Measurements from ENCODE around the gene RALGAPA2. TPM values are rescaled to one million over a fixed set of nuclear protein-coding genes. Genes with fewer than 3 reads are reported as not detected.

RALGAPA2 gene
- total RNA-seq, 1 donor from 2014 or later: 21.0 TPM

DNA sequence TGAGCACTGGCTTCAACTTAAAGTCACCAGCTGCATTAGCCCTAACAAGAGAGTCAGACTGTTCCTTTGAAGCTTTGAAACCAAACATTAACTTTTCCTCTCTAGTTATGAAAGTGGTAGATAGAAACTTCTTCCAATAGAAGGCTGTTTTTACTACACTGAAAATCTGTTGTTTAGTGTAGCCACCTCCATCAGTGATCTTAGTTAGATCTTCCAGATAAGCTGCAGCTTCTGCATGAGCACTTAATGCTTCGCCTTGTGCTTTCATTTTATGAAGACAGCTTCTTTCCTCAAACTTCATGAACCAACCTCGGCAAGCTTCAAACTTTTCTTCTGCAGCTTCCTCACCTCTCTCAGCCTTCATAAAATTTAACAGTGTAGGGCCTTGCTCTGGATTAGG lies 211.3 kb downstream of the RALGAPA2 start:
- H3K36me3 ChIP-seq: peaks cover 87% of the 10 kb centered on the region
- no peak for DNase-seq
- no peak overlapping the region for H3K27ac ChIP-seq (replicated peaks)
- H3K4me1 ChIP-seq: no peaks in the 10 kb centered on the region
- no peaks in the 10 kb centered on the region for H3K27me3 ChIP-seq (ENCODE audit: low read depth)
- no peaks in the 10 kb centered on the region for H3K9me3 ChIP-seq (replicated peaks)
- intact Hi-C loops (cut with micrococcal nuclease): no loop called here
- no peak overlapping the region for H3K4me3 ChIP-seq
- TF ChIP-seq, protein P1, sequence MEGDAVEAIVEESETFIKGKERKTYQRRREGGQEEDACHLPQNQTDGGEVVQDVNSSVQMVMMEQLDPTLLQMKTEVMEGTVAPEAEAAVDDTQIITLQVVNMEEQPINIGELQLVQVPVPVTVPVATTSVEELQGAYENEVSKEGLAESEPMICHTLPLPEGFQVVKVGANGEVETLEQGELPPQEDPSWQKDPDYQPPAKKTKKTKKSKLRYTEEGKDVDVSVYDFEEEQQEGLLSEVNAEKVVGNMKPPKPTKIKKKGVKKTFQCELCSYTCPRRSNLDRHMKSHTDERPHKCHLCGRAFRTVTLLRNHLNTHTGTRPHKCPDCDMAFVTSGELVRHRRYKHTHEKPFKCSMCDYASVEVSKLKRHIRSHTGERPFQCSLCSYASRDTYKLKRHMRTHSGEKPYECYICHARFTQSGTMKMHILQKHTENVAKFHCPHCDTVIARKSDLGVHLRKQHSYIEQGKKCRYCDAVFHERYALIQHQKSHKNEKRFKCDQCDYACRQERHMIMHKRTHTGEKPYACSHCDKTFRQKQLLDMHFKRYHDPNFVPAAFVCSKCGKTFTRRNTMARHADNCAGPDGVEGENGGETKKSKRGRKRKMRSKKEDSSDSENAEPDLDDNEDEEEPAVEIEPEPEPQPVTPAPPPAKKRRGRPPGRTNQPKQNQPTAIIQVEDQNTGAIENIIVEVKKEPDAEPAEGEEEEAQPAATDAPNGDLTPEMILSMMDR (IDR thresholded peaks at IDR 0.05; ENCODE audit: borderline replicate concordance): no peak

DNA sequence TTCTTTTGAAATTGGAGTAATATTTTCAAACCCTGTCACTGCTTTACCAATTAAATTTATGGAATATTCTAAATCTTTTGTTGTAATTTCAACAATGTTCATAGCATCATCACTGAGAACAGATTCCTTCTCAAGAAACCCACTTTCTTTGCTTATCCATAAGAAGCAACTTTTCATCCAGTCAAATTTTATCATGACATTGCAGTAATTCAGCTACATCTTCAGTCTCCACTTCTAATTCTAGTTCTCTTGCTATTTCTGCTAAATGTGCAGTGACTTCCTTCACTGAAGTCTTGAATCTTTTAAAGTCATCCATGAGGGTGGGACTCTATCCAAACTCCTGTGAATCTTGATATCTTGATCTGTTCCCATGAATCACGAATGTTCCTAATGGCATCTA lies 212.1 kb downstream of the RALGAPA2 start:
- DNase-seq: no peak
- intact Hi-C loops (cut with micrococcal nuclease): no loop called here
- TF ChIP-seq, protein P1 (IDR thresholded peaks at IDR 0.05; ENCODE audit: borderline replicate concordance): no peak
- Histone ChIP-seq H3K4me1 (no peaks in the 10 kb centered on the region), H3K27me3 (ENCODE audit: low read depth) (no peaks in the 10 kb centered on the region), H3K27ac (replicated peaks) (no peak overlapping the region), H3K36me3 (peaks cover 89% of the 10 kb centered on the region), H3K9me3 (replicated peaks) (no peaks in the 10 kb centered on the region), H3K4me3 (no peak overlapping the region)

DNA sequence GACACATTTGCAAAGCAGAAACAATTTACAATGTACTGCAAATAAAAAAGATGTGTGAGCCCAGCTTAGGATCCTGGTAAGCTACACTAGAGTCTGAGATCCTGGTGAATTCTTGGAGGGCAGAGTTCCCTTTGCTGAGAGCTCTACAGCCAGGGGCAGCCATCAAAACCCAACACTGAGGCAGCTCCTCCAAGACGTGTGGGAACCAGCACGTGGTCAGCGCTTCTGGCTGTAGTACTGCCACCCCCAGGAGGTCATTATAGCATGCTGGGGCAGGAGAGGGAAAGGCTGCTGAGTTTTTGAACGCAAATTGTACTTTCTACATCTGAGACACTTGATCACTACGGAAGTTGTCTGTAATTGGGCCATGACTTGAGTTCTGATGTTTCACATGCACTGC lies 213.0 kb downstream of the RALGAPA2 start:
- Histone ChIP-seq H3K4me3 (no peak overlapping the region), H3K9me3 (replicated peaks) (no peaks in the 10 kb centered on the region), H3K27me3 (ENCODE audit: low read depth) (no peaks in the 10 kb centered on the region), H3K27ac (replicated peaks) (no peak overlapping the region), H3K4me1 (no peaks in the 10 kb centered on the region), H3K36me3 (peaks cover 89% of the 10 kb centered on the region)
- intact Hi-C loops (cut with micrococcal nuclease): no loop called here
- TF ChIP-seq, protein P1 (IDR thresholded peaks at IDR 0.05; ENCODE audit: borderline replicate concordance): no peak
- DNase-seq: no peak

DNA sequence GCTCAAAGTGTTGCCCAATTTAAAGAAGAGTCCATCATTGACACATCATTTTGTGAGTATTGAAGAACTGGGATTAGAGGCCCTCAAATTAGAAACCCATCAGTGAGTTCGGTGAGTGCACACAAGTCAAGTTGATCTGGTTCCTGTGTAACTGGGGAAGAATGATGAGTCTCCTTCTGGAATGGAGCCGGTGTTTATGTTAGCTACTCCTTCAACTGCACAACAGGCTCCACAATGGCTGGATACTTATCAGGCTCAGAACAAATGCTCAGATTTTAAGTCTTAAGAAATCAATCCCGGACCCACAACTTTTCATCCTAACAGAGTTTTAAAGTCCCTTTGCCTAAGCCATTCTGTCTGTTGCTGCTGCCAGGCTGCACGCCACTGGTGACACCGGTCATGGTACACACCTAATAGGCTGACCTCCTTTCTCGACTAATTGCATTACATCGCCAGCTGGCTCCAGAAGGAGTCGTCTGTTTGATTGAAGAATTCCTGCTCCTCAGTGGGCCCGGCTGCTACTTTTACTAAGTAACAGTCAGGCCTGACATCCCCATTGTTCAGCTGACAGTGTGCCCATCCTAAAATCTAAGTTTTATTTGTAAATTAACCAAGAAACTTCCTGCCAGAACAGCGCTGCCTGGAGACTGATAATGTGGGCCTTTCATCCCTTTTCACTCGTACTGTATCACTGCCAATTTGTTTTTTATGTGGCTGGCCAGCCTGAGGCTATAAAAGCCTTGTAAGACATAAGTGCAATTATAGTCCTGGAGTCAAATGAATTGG lies 214.2 kb downstream of the RALGAPA2 start:
- peaks cover 82% of the 10 kb centered on the region for H3K36me3 ChIP-seq
- no peak overlapping the region for H3K27ac ChIP-seq (replicated peaks)
- intact Hi-C loops (cut with micrococcal nuclease): no loop called here
- H3K9me3 ChIP-seq (replicated peaks): no peaks in the 10 kb centered on the region
- no peaks in the 10 kb centered on the region for H3K27me3 ChIP-seq (ENCODE audit: low read depth)
- no peak overlapping the region for H3K4me3 ChIP-seq
- H3K4me1 ChIP-seq: no peaks in the 10 kb centered on the region
- DNase-seq: no peak
- TF ChIP-seq, protein P1 (IDR thresholded peaks at IDR 0.05; ENCODE audit: borderline replicate concordance): no peak

DNA sequence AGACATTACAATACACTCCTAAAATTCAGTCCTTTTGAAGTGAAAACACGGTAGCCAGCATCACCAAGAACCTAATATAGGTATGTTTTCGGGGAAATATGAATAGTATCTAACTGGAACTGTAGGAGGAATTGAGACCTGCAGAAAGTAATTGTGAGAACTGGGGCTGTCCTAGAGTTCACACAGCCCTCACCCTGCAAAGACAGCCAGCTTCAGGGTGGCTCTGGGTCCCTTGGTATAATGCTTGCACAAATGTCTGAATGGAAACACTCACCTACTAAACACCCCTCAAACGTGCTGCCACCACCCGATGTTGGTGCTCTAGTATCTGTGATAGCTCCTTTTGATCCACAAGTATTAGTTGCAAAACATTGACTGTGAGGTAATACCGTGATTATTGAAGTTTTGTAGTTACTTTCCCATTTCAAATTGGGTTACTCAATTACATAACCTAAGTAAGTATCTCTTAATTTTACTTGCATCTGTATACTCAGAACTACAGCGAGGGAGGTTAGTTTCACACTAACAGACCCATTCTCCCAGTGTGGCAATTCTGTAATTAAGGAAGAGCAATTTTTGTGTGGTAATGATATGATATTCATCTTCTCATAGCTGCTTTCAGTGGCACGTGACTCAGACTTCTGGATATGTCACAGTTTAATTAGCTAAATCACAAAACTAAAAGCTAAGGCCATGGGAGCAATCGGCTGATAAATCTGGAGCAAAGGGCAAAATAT lies 215.0 kb downstream of the RALGAPA2 start:
- Histone ChIP-seq H3K27ac (replicated peaks) (no peak overlapping the region), H3K4me1 (no peaks in the 10 kb centered on the region), H3K9me3 (replicated peaks) (no peaks in the 10 kb centered on the region), H3K36me3 (peaks cover 77% of the 10 kb centered on the region), H3K4me3 (no peak overlapping the region), H3K27me3 (ENCODE audit: low read depth) (no peaks in the 10 kb centered on the region)
- intact Hi-C loops (cut with micrococcal nuclease): no loop called here
- TF ChIP-seq, protein P1 (IDR thresholded peaks at IDR 0.05; ENCODE audit: borderline replicate concordance): no peak
- no peak for DNase-seq
